ENCODE measurements around the gene CWC22.
A peak's percentile ranks its signal among the peaks of the same experiment; 100 is the strongest.

CWC22 gene

DNA sequence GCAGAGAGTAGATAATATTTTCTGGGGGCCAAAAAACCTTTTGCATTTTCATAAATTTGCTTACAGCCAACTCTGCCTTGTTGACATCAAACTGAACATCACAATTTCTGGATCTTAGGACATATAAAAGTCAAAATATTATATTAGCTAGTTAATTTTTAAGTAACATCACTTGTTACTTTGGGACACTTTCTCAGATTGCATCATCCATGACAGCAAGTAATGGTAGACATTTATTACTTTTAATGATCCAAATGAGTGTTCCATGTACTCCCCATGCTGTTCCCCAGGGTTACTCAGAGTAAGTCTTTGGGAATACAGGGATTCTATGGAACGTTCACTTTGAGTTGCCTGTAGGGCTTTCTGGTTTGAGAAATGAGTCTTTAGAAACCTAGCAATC lies 39.1 kb upstream of the CWC22 start:
- no peaks in the 10 kb centered on the region for H3F3A ChIP-seq (ENCODE audit: insufficient read depth, low read length)
- H3K4me1 ChIP-seq (ENCODE audit: low read length), result 0 out of 2 replicates have a peak, but pooled peaks cover 4% of the 10 kb centered on the region
- DNase-seq, result no peak
- no peak overlapping the region for H3K27ac ChIP-seq (ENCODE audit: low read length)
- H3K9ac ChIP-seq (ENCODE audit: low read length), result no peak overlapping the region
- H3K9me3 ChIP-seq (replicated peaks; ENCODE audit: insufficient read depth, low read length), result no peaks in the 10 kb centered on the region
- H3K4me3 ChIP-seq (ENCODE audit: low read length), result no peak overlapping the region
- no peaks in the 10 kb centered on the region for H3K27me3 ChIP-seq (replicated peaks; ENCODE audit: insufficient read depth, low read length)
- H4K20me1 ChIP-seq (ENCODE audit: insufficient read depth, low read length), result no peaks in the 10 kb centered on the region
- H3K79me2 ChIP-seq (ENCODE audit: low read length), result no peaks in the 10 kb centered on the region
- H3K36me3 ChIP-seq (replicated peaks; ENCODE audit: insufficient read depth, low read length), result no peaks in the 10 kb centered on the region
- TF ChIP-seq EZH2phosphoT487 (IDR thresholded peaks at IDR 0.05; ENCODE audit: low read length) (no peak), EZH2 (optimal IDR thresholded peaks at IDR 0.05; ENCODE audit: low read depth, low read length) (no peak)
- TF ChIP-seq, protein P1, sequence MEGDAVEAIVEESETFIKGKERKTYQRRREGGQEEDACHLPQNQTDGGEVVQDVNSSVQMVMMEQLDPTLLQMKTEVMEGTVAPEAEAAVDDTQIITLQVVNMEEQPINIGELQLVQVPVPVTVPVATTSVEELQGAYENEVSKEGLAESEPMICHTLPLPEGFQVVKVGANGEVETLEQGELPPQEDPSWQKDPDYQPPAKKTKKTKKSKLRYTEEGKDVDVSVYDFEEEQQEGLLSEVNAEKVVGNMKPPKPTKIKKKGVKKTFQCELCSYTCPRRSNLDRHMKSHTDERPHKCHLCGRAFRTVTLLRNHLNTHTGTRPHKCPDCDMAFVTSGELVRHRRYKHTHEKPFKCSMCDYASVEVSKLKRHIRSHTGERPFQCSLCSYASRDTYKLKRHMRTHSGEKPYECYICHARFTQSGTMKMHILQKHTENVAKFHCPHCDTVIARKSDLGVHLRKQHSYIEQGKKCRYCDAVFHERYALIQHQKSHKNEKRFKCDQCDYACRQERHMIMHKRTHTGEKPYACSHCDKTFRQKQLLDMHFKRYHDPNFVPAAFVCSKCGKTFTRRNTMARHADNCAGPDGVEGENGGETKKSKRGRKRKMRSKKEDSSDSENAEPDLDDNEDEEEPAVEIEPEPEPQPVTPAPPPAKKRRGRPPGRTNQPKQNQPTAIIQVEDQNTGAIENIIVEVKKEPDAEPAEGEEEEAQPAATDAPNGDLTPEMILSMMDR (IDR thresholded peaks at IDR 0.05; ENCODE audit: low read length), result no peak
- no peaks in the 10 kb centered on the region for H3K9me2 ChIP-seq (replicated peaks; ENCODE audit: insufficient read depth, low read length)
- no peak overlapping the region for H2AFZ ChIP-seq (ENCODE audit: low read length)
- H3K4me2 ChIP-seq (ENCODE audit: low read depth, low read length), result no peak overlapping the region

DNA sequence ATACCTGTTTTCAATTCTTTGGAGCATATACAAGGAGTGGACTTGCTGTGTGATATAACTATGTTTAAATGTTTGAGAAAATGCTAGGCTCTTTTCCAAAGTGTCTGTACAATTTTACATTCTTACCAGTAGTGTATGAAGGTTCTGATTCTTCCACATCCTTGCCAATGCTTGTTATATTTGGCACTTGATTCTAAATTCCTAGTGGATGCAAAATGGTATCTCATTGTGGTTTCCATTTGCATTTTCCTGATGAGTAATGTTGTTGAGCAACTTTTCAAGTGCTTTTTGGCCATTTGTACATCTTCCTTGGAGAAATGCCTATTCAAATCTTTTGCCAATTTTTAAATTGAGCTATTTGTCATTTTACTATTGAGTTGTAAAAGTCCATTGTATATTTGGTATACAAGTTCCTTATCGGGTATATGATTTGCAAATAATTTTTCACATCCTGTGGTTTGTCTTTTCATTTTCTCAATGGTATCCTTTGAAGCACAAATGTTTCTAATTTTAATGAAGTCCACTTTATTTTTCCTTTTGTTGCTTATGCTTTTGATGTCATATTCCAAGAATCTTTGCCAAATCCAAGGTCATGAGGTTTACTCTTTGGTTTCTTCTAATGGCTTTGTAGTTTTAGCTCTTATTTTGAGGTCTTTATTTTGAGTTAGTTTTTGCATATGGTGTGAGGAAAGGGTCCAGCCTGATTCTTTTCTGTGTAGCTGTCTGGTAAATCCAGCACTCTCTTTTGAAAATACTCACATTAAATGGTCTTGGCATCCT lies 33.2 kb upstream of the CWC22 start:
- H3K27me3 ChIP-seq (replicated peaks; ENCODE audit: insufficient read depth, low read length), result no peaks in the 10 kb centered on the region
- H3K4me2 ChIP-seq (ENCODE audit: low read depth, low read length), result no peak overlapping the region
- peaks cover 10% of the 10 kb centered on the region for H3K4me1 ChIP-seq (ENCODE audit: low read length)
- no peak for DNase-seq
- H3K79me2 ChIP-seq (ENCODE audit: low read length), result no peaks in the 10 kb centered on the region
- H3F3A ChIP-seq (ENCODE audit: insufficient read depth, low read length), result no peaks in the 10 kb centered on the region
- TF ChIP-seq EZH2phosphoT487 (IDR thresholded peaks at IDR 0.05; ENCODE audit: low read length), result no peak
- TF ChIP-seq EZH2 (optimal IDR thresholded peaks at IDR 0.05; ENCODE audit: low read depth, low read length), result no peak
- TF ChIP-seq, protein P1 (IDR thresholded peaks at IDR 0.05; ENCODE audit: low read length), result no peak
- H3K9me2 ChIP-seq (replicated peaks; ENCODE audit: insufficient read depth, low read length), result no peaks in the 10 kb centered on the region
- no peaks in the 10 kb centered on the region for H3K9me3 ChIP-seq (replicated peaks; ENCODE audit: insufficient read depth, low read length)
- H4K20me1 ChIP-seq (ENCODE audit: insufficient read depth, low read length), result no peaks in the 10 kb centered on the region
- no peak overlapping the region for H3K4me3 ChIP-seq (ENCODE audit: low read length)
- H3K27ac ChIP-seq (ENCODE audit: low read length), result no peak overlapping the region
- no peak overlapping the region for H2AFZ ChIP-seq (ENCODE audit: low read length)
- H3K36me3 ChIP-seq (replicated peaks; ENCODE audit: insufficient read depth, low read length), result no peaks in the 10 kb centered on the region
- H3K9ac ChIP-seq (ENCODE audit: low read length), result no peak overlapping the region

DNA sequence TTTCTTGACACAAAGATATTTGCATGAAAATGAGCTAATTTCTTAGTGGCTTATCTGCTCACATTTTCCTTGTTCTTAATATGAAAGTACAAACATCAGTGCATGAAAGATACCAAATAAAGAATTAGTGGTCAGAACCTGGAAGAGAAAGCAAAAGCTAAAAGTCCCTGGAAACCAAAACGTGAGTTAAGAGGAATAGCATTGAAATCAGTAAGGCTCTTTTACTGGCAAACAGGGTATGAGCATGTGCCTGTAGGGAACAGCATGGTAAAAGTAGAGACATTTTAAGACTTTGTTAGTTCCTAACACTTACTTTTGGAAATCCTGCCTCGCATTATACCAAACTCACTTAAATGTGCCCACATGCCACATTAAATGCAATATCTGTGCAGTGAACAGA lies 31.9 kb upstream of the CWC22 start:
- Histone ChIP-seq H3K9me3 (replicated peaks; ENCODE audit: insufficient read depth, low read length) (no peaks in the 10 kb centered on the region), H3K9ac (ENCODE audit: low read length) (no peak overlapping the region), H3K79me2 (ENCODE audit: low read length) (no peaks in the 10 kb centered on the region), H3K4me1 (ENCODE audit: low read length) (peaks cover 19% of the 10 kb centered on the region), H3K9me2 (replicated peaks; ENCODE audit: insufficient read depth, low read length) (no peaks in the 10 kb centered on the region), H3K4me3 (ENCODE audit: low read length) (no peak overlapping the region), H3K4me2 (ENCODE audit: low read depth, low read length) (peak overlapping the region; percentile 31), H3K36me3 (replicated peaks; ENCODE audit: insufficient read depth, low read length) (no peaks in the 10 kb centered on the region), H4K20me1 (ENCODE audit: insufficient read depth, low read length) (no peaks in the 10 kb centered on the region), H3K27me3 (replicated peaks; ENCODE audit: insufficient read depth, low read length) (no peaks in the 10 kb centered on the region), H2AFZ (ENCODE audit: low read length) (no peak overlapping the region), H3K27ac (ENCODE audit: low read length) (no peak overlapping the region), H3F3A (ENCODE audit: insufficient read depth, low read length) (0 out of 2 replicates have a peak, but pooled peaks cover 3% of the 10 kb centered on the region)
- TF ChIP-seq EZH2phosphoT487 (IDR thresholded peaks at IDR 0.05; ENCODE audit: low read length) (no peak), EZH2 (optimal IDR thresholded peaks at IDR 0.05; ENCODE audit: low read depth, low read length) (no peak)
- TF ChIP-seq, protein P1 (IDR thresholded peaks at IDR 0.05; ENCODE audit: low read length), result no peak
- peak; percentile 42 for DNase-seq

All from MM.1S (cell line).